ENCODE measurements around the gene EPHA4. TPM values are rescaled to one million over a fixed set of nuclear protein-coding genes. Genes with fewer than 3 reads are reported as not detected.

The EPHA4 gene
- total RNA-seq, 2 experiments from 2014 or later: 0.23 TPM; not detected in 1

GRCh38 chr2:221461901-221462300 is 110.2 kb downstream of the EPHA4 start:
- H3K9me3 ChIP-seq (ENCODE audit: low read length): no peaks in the 10 kb centered on the region
- no peaks in the 10 kb centered on the region for H3K79me2 ChIP-seq (ENCODE audit: insufficient read depth, low read depth, low read length)
- ChIA-PET CTCF (ENCODE audit: unreplicated experiment) (no interaction called here), POLR2A (interaction anchor here (0.5 to 1.1 kb wide), 4 partner anchors 10 to 220 kb away, joined by 3 to 6 read pairs (median 4); no protein-coding TSS in a partner anchor)
- DNase-seq (ENCODE audit: low spot score): no peak
- H3K36me3 ChIP-seq (ENCODE audit: insufficient read depth, low read length): no peaks in the 10 kb centered on the region
- H3K4me2 ChIP-seq (ENCODE audit: low read length): no peak overlapping the region
- no peak overlapping the region for H2AFZ ChIP-seq (ENCODE audit: low read length)
- no peak overlapping the region for H3K27ac ChIP-seq (ENCODE audit: low read depth, low read length, poor library complexity, severe bottlenecking)
- intact Hi-C loops (cut with micrococcal nuclease; ENCODE audit: unreplicated experiment): no loop called here
- H4K20me1 ChIP-seq (ENCODE audit: insufficient read depth, low read length): no peaks in the 10 kb centered on the region
- TF ChIP-seq, protein P1, sequence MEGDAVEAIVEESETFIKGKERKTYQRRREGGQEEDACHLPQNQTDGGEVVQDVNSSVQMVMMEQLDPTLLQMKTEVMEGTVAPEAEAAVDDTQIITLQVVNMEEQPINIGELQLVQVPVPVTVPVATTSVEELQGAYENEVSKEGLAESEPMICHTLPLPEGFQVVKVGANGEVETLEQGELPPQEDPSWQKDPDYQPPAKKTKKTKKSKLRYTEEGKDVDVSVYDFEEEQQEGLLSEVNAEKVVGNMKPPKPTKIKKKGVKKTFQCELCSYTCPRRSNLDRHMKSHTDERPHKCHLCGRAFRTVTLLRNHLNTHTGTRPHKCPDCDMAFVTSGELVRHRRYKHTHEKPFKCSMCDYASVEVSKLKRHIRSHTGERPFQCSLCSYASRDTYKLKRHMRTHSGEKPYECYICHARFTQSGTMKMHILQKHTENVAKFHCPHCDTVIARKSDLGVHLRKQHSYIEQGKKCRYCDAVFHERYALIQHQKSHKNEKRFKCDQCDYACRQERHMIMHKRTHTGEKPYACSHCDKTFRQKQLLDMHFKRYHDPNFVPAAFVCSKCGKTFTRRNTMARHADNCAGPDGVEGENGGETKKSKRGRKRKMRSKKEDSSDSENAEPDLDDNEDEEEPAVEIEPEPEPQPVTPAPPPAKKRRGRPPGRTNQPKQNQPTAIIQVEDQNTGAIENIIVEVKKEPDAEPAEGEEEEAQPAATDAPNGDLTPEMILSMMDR (conservative IDR thresholded peaks at IDR 0.05; ENCODE audit: low read length): no peak
- TF ChIP-seq EZH2phosphoT487 (IDR thresholded peaks at IDR 0.05; ENCODE audit: borderline replicate concordance, low read depth, low read length): no peak
- H3K4me3 ChIP-seq (ENCODE audit: low read depth, low read length, poor library complexity, severe bottlenecking): no peak overlapping the region
- H3K9me2 ChIP-seq (ENCODE audit: insufficient read depth, low read length): no peaks in the 10 kb centered on the region
- H3K4me1 ChIP-seq (ENCODE audit: insufficient read depth, low read length, poor library complexity, severe bottlenecking): no peaks in the 10 kb centered on the region
- BruUV-seq (replicated peaks): no TSS peak

GRCh38 chr2:221460136-221460535 is 112.0 kb downstream of the EPHA4 start:
- H2AFZ ChIP-seq (ENCODE audit: low read length): no peak overlapping the region
- H4K20me1 ChIP-seq (ENCODE audit: insufficient read depth, low read length): no peaks in the 10 kb centered on the region
- H3K9me3 ChIP-seq (ENCODE audit: low read length): no peaks in the 10 kb centered on the region
- H3K4me2 ChIP-seq (ENCODE audit: low read length): no peak overlapping the region
- intact Hi-C loops (cut with micrococcal nuclease; ENCODE audit: unreplicated experiment): no loop called here
- H3K27ac ChIP-seq (ENCODE audit: low read depth, low read length, poor library complexity, severe bottlenecking): no peak overlapping the region
- ChIA-PET CTCF (ENCODE audit: unreplicated experiment) (no interaction called here), POLR2A (interaction anchor here (0.7 to 1.0 kb wide), 2 partner anchors 12 to 164 kb away, joined by 3 read pairs; no protein-coding TSS in a partner anchor)
- TF ChIP-seq, protein P1 (conservative IDR thresholded peaks at IDR 0.05; ENCODE audit: low read length): no peak
- no peak for TF ChIP-seq EZH2phosphoT487 (IDR thresholded peaks at IDR 0.05; ENCODE audit: borderline replicate concordance, low read depth, low read length)
- no peaks in the 10 kb centered on the region for H3K79me2 ChIP-seq (ENCODE audit: insufficient read depth, low read depth, low read length)
- no peaks in the 10 kb centered on the region for H3K4me1 ChIP-seq (ENCODE audit: insufficient read depth, low read length, poor library complexity, severe bottlenecking)
- BruUV-seq (replicated peaks): no TSS peak
- H3K4me3 ChIP-seq (ENCODE audit: low read depth, low read length, poor library complexity, severe bottlenecking): no peak overlapping the region
- H3K9me2 ChIP-seq (ENCODE audit: insufficient read depth, low read length): no peaks in the 10 kb centered on the region
- no peaks in the 10 kb centered on the region for H3K36me3 ChIP-seq (ENCODE audit: insufficient read depth, low read length)
- DNase-seq (ENCODE audit: low spot score): no peak

GRCh38 chr2:221458578-221458977 is 113.5 kb downstream of the EPHA4 start:
- Histone ChIP-seq H3K4me1 (ENCODE audit: insufficient read depth, low read length, poor library complexity, severe bottlenecking) (no peaks in the 10 kb centered on the region), H2AFZ (ENCODE audit: low read length) (no peak overlapping the region), H3K36me3 (ENCODE audit: insufficient read depth, low read length) (no peaks in the 10 kb centered on the region), H4K20me1 (ENCODE audit: insufficient read depth, low read length) (no peaks in the 10 kb centered on the region), H3K4me3 (ENCODE audit: low read depth, low read length, poor library complexity, severe bottlenecking) (no peak overlapping the region), H3K9me3 (ENCODE audit: low read length) (no peaks in the 10 kb centered on the region), H3K79me2 (ENCODE audit: insufficient read depth, low read depth, low read length) (no peaks in the 10 kb centered on the region), H3K27ac (ENCODE audit: low read depth, low read length, poor library complexity, severe bottlenecking) (no peak overlapping the region), H3K4me2 (ENCODE audit: low read length) (no peak overlapping the region), H3K9me2 (ENCODE audit: insufficient read depth, low read length) (no peaks in the 10 kb centered on the region)
- ChIA-PET CTCF (ENCODE audit: unreplicated experiment) (no interaction called here), POLR2A (interaction anchor here (0.6 to 1.4 kb wide), 2 partner anchors 13 to 19 kb away, joined by 3 to 7 read pairs; no protein-coding TSS in a partner anchor)
- BruUV-seq (replicated peaks): no TSS peak
- TF ChIP-seq, protein P1 (conservative IDR thresholded peaks at IDR 0.05; ENCODE audit: low read length): no peak
- TF ChIP-seq EZH2phosphoT487 (IDR thresholded peaks at IDR 0.05; ENCODE audit: borderline replicate concordance, low read depth, low read length): no peak
- intact Hi-C loops (cut with micrococcal nuclease; ENCODE audit: unreplicated experiment): no loop called here
- no peak for DNase-seq (ENCODE audit: low spot score)
